Measurements from ENCODE around the gene CACNA1G.

- TF ChIP-seq CTCF (IDR thresholded peaks at IDR 0.05) (no peak), POLR2A (IDR thresholded peaks at IDR 0.05) (no peak)
Measured at GRCh38 chr17:50604513-50604912, 44.0 kb downstream of the CACNA1G start.
